Measurements from ENCODE around the gene AVPR2.
A peak's percentile ranks its signal among the peaks of the same experiment; 100 is the strongest.

The AVPR2 gene

GRCh38 chrX:153934762-153935325 lies 30.4 kb downstream of the AVPR2 start, which contains the start of gene NAA10:
Gene NAA10, minus strand, starts transcription at chrX:153935037. Its CDS starts 133 bp downstream, at chrX:153934904.
- peak; percentile 46 to 86 for DNase-seq

DNA sequence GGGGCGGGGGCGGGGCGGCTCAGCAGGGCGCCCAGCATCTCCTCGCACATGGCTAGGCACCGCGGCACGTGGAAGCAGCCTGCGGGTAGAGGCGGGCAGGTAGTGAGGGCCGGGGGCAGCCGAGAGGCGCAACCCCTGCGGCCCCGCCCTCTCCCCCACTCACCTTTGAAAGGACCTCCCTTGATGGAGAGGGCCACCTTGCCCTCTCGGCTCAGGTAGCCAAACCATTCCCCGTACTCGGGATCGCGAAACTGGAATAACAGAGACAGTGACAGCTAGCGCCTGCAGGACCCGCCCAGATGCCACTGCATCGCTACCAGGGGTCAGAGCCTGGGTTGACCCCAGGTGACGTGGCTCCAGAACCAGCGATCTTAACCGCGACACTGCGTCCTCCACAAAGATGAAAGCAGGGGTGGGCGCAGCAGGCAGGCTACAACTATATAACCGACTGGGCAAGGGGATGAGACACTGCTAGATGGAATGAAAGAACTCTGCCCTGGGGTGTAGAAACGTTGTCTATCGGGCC lies 30.9 kb downstream of the AVPR2 start:
- DNase-seq = no peak

GRCh38 chrX:153937056-153937455 lies 32.6 kb downstream of the AVPR2 start:
- DNase-seq = no peak

GRCh38 chrX:153938226-153938786 lies 33.8 kb downstream of the AVPR2 start:
- no peak for DNase-seq

DNA sequence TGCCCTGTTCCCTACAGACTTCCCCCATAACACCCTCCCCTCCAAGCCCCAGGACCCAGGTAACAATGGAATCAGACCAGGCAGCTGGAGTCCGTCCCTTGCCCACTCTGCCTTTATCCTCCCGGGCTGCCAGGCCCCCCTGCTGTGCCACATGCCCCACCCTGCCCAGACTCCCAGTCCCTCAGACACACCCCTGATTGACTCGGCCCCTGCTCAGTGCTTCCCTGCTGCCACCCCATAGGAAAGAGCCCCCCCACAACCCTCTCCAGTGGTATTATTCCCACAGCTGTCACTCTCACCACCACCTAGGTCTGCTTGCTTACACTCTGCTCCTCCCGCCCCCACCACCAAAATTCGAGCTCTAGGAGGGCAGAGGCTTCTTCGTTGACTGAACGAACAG lies 35.1 kb downstream of the AVPR2 start:
- DNase-seq = no peak

- DNase-seq = no peak
Observed at GRCh38 chrX:153941336-153942252, 37.1 kb downstream of the AVPR2 start.

GRCh38 chrX:153944140-153944799 lies 39.8 kb downstream of the AVPR2 start, which contains the start of gene RENBP:
Gene RENBP, minus strand, starts transcription at chrX:153944643. Its CDS starts 33 bp downstream, at chrX:153944610.
- peak in 1 of 2 experiments; percentile 20 for DNase-seq

GRCh38 chrX:153944800-153945150 lies 40.3 kb downstream of the AVPR2 start:
- no peak for DNase-seq

- DNase-seq = no peak
Observed at GRCh38 chrX:153945956-153946943, 41.8 kb downstream of the AVPR2 start.

DNA sequence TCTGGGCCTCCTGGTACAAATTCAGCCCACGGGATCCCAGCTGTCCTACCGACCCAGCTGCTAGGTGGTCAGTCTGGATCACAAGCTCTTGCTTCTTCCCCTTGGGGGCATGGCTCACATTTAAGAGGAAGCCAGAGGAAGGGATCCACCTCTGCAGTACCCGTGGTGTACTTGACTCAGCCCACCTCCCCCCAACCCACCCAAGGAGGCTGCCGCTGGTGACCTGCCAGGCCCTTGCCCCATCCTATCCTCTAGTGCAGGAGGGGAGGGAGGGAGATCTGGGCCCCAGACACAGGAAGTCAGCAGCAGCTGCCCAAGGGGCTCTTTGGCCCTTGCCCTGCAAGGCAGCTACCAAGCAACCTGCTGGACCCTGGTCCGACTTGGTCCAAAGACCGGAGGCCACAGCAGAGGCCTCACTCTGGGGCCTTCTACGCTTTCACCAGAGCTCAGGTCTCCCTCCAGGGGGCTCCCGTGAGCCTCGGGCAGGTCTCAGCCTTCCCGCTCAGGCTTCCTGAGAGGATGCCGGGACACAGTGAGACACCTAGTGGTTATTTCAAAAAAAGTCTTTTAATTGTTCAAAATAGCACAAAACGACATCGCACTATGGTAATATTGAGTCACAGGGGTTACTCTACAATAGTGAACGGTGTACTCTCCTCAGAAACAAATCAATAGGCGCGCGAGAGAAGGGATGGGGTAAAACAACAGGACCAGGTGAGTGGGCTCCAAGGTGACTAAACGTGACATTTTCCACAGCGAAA lies 42.7 kb downstream of the AVPR2 start:
- peak; percentile 69 to 76 for DNase-seq

- DNase-seq = no peak
Observed at GRCh38 chrX:153948002-153948466, 43.6 kb downstream of the AVPR2 start.

DNA sequence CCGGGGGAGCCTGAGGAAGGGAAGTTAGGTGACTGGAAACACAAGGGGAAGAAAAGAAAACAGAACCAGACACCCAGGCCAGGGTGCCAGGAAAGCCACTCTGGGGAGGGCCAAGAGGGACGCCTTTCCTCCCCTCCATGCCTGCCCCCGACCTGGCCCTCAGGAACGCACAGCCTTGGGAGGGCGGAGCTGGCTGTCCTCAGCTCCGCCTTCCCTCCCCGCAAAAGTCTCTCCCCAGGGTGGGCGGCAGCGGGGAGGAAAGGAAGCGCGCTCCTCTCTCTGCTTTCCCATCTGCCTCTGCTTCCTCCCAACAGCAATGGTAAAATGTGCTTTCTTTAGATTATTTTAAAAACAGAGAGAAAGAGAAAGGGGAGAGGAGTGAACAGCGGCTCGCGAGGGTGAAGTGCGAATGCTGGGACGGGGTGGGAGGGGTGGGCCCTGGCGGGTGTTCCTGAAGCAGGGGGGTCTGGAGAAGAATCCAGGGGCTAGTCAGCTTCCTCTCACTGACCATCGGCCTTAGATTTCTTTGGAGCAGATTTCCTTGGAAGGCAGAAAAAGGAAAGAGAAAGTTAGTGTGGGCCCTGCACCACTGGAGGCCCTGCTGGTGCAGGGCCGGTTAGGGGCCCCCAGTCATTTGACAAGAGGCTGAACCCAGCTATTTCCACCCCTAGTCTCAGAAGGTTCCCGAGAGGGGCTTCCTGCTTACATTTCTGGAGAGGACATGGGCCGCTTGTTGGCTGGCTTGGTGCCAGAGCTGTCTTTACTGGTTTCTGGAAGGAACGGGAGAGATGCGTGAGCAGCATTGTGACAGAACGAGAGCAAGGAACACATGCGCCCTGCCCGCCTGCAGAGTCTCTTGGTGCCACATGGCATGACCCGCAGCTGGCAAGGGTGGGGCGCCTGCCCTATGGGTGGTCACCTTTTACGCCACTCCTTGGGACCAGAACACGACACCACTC lies 44.7 kb downstream of the AVPR2 start:
- no peak for DNase-seq

GRCh38 chrX:153950127-153950526 lies 45.7 kb downstream of the AVPR2 start:
- DNase-seq = no peak

DNA sequence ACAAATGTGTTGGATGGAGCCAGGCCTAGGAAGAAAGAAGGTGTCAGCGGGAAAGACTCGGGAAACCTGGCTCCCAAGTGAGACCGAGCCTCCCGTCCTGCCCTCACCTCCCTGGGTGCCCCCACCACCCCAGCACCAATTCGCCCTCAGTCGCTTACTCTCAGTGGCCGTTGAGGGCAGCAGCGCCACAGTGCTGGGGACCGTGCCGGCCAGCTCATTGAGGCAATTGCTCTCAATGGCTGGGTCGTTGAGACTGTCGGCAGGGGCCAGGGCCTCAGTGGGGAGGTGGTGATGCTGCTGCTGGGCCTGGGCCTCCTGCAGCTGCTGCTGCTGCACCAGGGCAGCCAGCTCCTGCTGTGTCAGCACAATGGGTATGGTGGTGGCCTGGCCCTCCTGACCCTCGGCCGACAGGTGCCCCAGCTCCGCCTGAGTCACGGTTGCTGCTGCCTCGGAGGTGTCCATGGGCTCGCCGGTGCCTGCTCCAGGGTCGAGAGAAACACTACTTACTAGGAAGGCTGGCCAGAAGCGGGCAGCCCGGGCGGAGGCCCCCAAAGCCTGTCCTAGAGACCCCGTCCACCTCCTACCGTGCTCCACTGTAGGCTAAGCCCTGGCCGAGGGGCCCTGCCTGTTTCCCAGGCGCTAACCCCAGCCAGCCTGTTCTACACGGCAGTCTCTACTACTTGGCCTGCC lies 47.4 kb downstream of the AVPR2 start:
- no peak for DNase-seq

GRCh38 chrX:153952373-153953026 lies 48.0 kb downstream of the AVPR2 start:
- no peak for DNase-seq

GRCh38 chrX:153953342-153953830 lies 48.9 kb downstream of the AVPR2 start:
- DNase-seq = peak; percentile 24 to 28

- DNase-seq = no peak
Observed at GRCh38 chrX:153953892-153954557, 49.6 kb downstream of the AVPR2 start.

Data from NCI-H187 (cell line).